ENCODE results near the gene NRBF2.

NRBF2 gene

GRCh38 chr10:63197344-63198092 lies 64.4 kb downstream of the NRBF2 start:
- no peak for TF ChIP-seq CTCF (IDR thresholded peaks at IDR 0.05; ENCODE audit: borderline replicate concordance, control extremely low read depth, extremely low read depth, insufficient read depth, missing control alignments)
- in situ Hi-C loops (cut with MboI; ENCODE audit: low sequenced_read_pairs, unreplicated experiment), result no loop called here
- no peak for DNase-seq (ENCODE audit: low spot score)

GRCh38 chr10:63199716-63200115 lies 66.6 kb downstream of the NRBF2 start:
- DNase-seq (ENCODE audit: low spot score), result no peak
- TF ChIP-seq CTCF (IDR thresholded peaks at IDR 0.05; ENCODE audit: borderline replicate concordance, control extremely low read depth, extremely low read depth, insufficient read depth, missing control alignments), result no peak
- in situ Hi-C loops (cut with MboI; ENCODE audit: low sequenced_read_pairs, unreplicated experiment), result no loop called here

GRCh38 chr10:63200431-63200830 lies 67.3 kb downstream of the NRBF2 start:
- in situ Hi-C loops (cut with MboI; ENCODE audit: low sequenced_read_pairs, unreplicated experiment), result no loop called here
- DNase-seq (ENCODE audit: low spot score), result no peak
- no peak for TF ChIP-seq CTCF (IDR thresholded peaks at IDR 0.05; ENCODE audit: borderline replicate concordance, control extremely low read depth, extremely low read depth, insufficient read depth, missing control alignments)

- DNase-seq (ENCODE audit: low spot score), result no peak
- in situ Hi-C loops (cut with MboI; ENCODE audit: low sequenced_read_pairs, unreplicated experiment), result no loop called here
- TF ChIP-seq CTCF (IDR thresholded peaks at IDR 0.05; ENCODE audit: borderline replicate concordance, control extremely low read depth, extremely low read depth, insufficient read depth, missing control alignments), result no peak
Observed at GRCh38 chr10:63201118-63201517, 68.0 kb downstream of the NRBF2 start.

Data from GM13976 (cell line).